ENCODE results near the gene ZHX3. TPM values are rescaled to one million over a fixed set of nuclear protein-coding genes. Genes with fewer than 3 reads are reported as not detected.
A peak's percentile ranks its signal among the peaks of the same experiment; 100 is the strongest.

The ZHX3 gene
- total and polyA plus RNA-seq, 7 donors = 3.6 to 69.0 (median 39.2) TPM

DNA sequence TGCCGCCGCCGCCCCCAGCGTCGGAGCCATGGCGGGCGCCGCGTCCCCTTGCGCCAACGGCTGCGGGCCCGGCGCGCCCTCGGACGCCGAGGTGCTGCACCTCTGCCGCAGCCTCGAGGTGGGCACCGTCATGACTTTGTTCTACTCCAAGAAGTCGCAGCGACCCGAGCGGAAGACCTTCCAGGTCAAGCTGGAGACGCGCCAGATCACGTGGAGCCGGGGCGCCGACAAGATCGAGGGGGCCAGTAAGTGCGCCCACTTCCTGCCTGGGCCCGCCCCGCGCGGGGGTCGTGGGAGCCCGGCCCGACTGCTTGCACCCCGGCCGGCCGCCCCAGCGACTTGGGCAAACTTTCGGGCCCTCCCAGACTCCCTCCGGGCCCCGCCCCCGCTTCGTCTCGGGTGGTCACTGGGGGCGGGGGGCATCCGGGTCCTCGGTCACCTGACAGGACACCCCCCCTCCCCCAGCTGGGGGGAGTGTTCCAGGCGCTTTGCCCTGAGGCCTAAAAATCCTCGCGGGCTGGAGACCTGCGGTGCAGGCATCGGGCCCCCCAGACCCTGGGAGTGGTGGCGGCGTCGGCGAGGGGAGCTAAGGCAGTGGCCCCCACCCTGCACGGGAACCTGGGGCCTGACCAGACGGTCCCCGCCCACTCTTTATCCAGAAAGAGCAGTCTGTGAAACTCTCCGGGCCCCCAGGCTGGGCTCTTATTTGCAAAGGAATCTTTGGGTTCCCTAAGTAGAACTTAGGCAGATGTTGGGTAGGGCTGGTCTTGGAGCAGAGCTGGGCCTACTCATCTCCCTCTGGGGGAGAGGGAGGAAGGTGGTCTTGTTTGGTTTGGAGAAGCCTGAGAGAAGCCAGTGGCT, 179.7 kb downstream of the ZHX3 start:
- DNase-seq = peak; percentile 91
- H3K4me1 ChIP-seq = peaks cover 0 to 50% (median 38%) of the 10 kb centered on the region in 4 donors
- H3K9me3 ChIP-seq = no peaks in the 10 kb centered on the region
- no peak for TF ChIP-seq POLR2A (IDR thresholded peaks at IDR 0.05)
- TF ChIP-seq, protein P1, sequence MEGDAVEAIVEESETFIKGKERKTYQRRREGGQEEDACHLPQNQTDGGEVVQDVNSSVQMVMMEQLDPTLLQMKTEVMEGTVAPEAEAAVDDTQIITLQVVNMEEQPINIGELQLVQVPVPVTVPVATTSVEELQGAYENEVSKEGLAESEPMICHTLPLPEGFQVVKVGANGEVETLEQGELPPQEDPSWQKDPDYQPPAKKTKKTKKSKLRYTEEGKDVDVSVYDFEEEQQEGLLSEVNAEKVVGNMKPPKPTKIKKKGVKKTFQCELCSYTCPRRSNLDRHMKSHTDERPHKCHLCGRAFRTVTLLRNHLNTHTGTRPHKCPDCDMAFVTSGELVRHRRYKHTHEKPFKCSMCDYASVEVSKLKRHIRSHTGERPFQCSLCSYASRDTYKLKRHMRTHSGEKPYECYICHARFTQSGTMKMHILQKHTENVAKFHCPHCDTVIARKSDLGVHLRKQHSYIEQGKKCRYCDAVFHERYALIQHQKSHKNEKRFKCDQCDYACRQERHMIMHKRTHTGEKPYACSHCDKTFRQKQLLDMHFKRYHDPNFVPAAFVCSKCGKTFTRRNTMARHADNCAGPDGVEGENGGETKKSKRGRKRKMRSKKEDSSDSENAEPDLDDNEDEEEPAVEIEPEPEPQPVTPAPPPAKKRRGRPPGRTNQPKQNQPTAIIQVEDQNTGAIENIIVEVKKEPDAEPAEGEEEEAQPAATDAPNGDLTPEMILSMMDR (IDR thresholded peaks at IDR 0.05) = no peak
- peak in 3 of 4 donors; percentile 43 to 64 (median 61) for TF ChIP-seq POLR2AphosphoS5 (IDR thresholded peaks at IDR 0.05)
- peak in 1 of 4 donors; percentile 29 for TF ChIP-seq EP300 (IDR thresholded peaks at IDR 0.05)
- H3K27me3 ChIP-seq = no peaks in the 10 kb centered on the region
- peak overlapping the region; percentile 94 to 96 (median 96) for H3K27ac ChIP-seq
- intact Hi-C loops (cut with DNase I) = loop anchor here (5.0 to 10.0 kb wide), 3 partner anchors 34 to 557 kb away; partner anchors contain the start of gene ZHX3
- 1% methylated on average over 66 of the region's 66 CpGs for WGBS, 2 donors
- H3K4me3 ChIP-seq = peak overlapping the region; percentile 57 to 83 (median 73)
- no peaks in the 10 kb centered on the region for H3K36me3 ChIP-seq

GRCh38 chr20:41136680-41137613, 180.6 kb downstream of the ZHX3 start, which contains the start of gene PLCG1:
Gene PLCG1, plus strand, starts transcription at chr20:41137543. Its CDS starts 99 bp downstream, at chr20:41137642.
- no peaks in the 10 kb centered on the region for H3K27me3 ChIP-seq
- peak within 1 kb of the TSS; percentile 94 to 96 (median 96) for H3K27ac ChIP-seq
- DNase-seq = peak; percentile 95
- 0 to 1% methylated on average over 121 of the region's 121 CpGs for WGBS, 2 donors
- TF ChIP-seq POLR2AphosphoS5 (IDR thresholded peaks at IDR 0.05) = peak; percentile 75 to 93 (median 90)
- TF ChIP-seq, protein P1 (IDR thresholded peaks at IDR 0.05) = no peak
- no peak for TF ChIP-seq EP300 (IDR thresholded peaks at IDR 0.05)
- peak; percentile 29 to 66 for TF ChIP-seq POLR2A (IDR thresholded peaks at IDR 0.05)
- peaks cover 0 to 47% (median 38%) of the 10 kb centered on the region in 4 donors for H3K4me1 ChIP-seq
- intact Hi-C loops (cut with DNase I) = loop anchor here (5.0 to 10.0 kb wide), 3 partner anchors 35 to 558 kb away; partner anchors contain the start of gene ZHX3
- no peaks in the 10 kb centered on the region for H3K9me3 ChIP-seq
- H3K4me3 ChIP-seq = peak within 1 kb of the TSS; percentile 57 to 83 (median 73)
- H3K36me3 ChIP-seq = no peaks in the 10 kb centered on the region

GRCh38 chr20:41135888-41136679, 181.4 kb downstream of the ZHX3 start:
- Histone ChIP-seq H3K4me1 (peaks cover 0 to 43% (median 32%) of the 10 kb centered on the region in 4 donors), H3K9me3 (no peaks in the 10 kb centered on the region), H3K27me3 (no peaks in the 10 kb centered on the region), H3K4me3 (peak overlapping the region; percentile 57 to 83 (median 73)), H3K36me3 (no peaks in the 10 kb centered on the region), H3K27ac (peak overlapping the region; percentile 94 to 96 (median 96))
- intact Hi-C loops (cut with DNase I) = loop anchor here (5.0 to 10.0 kb wide), 3 partner anchors 36 to 559 kb away; partner anchors contain the start of gene ZHX3
- WGBS, 2 donors = 35 to 39% methylated on average over 23 of the region's 23 CpGs
- TF ChIP-seq, protein P1 (IDR thresholded peaks at IDR 0.05) = no peak
- TF ChIP-seq POLR2AphosphoS5 (IDR thresholded peaks at IDR 0.05) (no peak), EP300 (IDR thresholded peaks at IDR 0.05) (no peak), POLR2A (IDR thresholded peaks at IDR 0.05) (no peak)
- DNase-seq = no peak
